GM15510 (cell line): ENCODE data around the gene EYA3.

ENCODE experiments used
- POLR2A ChIP-seq: IDR thresholded peaks from 3 replicates; pipeline ENCODE4 v1.6.1; 2011; ENCODE audit warnings: borderline replicate concordance; ENCODE audit not compliant: insufficient read length; ENCODE audit errors: extremely low read depth

Gene EYA3

DNA sequence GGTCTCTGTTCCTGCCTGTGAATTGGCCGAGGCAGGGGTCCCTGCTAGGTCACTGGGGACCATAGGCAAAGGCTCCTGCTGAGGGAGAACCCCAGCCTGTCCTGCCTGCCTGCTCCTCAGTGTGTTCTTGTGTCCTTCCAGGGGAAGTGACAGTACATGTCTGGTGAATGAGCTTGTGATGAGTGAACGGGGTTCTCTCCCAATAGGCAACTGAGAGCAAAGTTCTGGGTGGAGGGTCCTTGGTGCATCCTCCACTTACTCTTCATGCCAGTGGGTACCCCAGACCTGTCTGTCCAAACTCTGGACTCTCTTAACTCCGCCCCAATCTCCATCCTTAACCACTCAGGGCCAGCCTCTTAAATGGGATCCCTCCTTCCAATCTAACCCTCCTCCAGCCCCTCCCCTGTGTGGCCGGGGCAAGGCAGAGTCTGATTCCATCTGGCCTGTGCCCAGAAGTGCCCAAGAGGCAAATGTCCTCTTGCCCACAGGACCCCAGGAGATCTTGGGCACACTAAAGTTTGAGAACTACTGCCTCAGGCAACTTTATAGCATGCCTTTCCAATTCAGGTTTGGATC, 126.7 kb downstream of the EYA3 start:
- no peak for TF ChIP-seq POLR2A

DNA sequence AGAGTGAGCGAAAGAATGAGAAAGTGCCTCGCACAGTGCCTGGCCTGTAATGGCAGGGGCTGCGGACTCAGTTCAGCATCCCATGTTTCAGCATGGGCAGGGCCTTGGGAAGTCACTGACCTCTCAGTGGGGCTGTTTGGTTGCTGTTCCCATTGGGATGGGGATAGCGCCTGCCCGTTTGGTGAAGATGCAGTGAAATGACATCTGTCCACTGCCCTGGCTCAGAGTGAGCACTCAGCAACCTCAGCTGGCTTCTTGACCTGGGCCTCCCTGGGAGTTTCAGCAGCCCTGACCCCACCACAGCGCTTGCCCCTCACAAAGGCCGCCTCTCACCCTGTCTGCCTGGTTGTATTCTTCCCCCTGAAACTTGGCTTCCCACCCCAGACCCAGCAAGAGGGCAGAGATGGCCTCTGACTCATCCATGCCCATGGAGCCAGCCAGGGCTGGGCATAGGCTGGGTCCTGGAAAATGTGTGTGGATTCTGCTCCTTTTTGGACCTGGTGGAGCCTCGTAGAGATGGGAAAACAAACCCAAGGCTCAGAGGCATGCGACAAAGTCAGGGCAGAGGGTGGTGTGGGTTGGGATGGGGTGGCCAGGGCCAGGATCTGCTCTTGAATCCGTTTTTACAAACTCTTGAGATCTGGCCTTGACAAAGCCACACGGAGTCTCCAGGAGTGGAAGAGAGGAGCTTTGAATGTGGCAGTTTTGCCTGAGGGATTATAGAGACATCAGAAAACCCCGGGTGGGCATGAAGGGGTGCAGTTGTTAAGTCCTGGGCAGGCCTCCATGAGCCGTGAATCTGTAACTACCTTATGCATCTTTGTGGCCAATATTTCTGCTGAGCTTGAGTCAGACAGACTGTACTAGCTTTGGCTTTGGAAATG, 127.4 kb downstream of the EYA3 start:
- no peak for TF ChIP-seq POLR2A

DNA sequence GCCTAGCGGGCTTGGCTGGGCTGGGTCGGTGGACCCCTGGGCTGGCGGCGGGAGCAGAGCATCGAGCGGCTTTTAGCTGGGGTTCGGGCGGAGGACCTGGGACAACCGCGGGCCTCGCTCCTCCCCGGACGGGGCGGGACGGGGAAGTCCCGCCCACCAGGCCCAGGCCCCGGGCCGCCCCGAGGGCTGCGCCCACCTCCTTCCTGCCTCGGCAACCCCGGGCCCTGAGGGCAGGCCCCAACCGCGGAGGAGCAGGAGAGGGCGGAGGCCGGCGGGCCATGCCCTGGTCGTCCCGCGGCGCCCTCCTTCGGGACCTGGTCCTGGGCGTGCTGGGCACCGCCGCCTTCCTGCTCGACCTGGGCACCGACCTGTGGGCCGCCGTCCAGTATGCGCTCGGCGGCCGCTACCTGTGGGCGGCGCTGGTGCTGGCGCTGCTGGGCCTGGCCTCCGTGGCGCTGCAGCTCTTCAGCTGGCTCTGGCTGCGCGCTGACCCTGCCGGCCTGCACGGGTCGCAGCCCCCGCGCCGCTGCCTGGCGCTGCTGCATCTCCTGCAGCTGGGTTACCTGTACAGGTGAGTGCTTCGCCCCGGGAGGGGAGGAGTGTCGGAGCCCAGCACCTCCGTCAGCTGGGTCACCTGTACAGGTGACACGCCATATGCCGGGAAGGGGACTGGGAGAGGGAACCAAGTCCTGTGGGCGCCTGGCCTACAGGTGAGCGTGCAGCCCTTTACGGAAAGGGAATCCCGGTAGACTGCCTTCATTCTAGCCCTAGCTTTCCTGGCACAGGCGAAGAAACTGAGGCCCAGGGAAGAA, 128.4 kb downstream of the EYA3 start, which contains the start of gene XKR8:
XKR8 (plus strand) TSS at position 182 of the 812 bp plus-strand sequence; CDS start at position 279, 97 bp downstream.
- TF ChIP-seq POLR2A = peak; percentile 61

DNA sequence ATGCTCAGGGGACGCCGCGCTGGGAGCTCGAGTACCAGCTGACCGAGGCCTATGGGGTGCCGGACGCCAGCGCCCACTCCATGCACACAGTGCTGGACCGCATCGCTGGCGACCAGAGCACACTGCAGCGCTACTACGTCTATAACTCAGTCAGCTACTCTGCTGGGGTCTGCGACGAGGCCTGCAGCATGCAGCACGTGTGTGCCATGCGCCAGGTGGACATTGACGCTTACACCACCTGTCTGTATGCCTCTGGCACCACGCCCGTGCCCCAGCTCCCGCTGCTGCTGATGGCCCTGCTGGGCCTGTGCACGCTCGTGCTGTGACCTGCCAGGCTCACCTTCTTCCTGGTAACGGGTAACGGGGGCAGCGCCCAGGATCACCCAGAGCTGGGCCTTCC, 129.9 kb downstream of the EYA3 start:
- no peak for TF ChIP-seq POLR2A

DNA sequence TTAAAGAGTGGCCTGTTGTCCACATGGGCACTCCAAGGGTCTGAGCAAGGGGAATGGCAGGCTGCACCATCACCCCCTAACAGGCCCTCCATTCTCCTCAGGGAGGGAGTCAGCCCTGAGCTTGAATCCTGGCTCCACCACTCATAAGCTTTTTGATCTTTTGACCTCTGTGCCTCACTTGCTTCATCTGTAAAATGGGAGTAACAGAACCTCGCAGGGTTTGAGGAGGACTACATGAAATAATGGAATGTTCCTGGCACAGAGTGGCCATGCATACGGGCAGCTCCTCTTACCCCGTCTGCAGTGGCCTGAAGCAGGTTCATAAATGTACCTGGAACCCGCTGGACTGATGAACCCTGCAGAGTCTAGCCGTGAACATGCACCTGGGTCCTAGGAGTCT, 130.8 kb downstream of the EYA3 start:
- no peak for TF ChIP-seq POLR2A

DNA sequence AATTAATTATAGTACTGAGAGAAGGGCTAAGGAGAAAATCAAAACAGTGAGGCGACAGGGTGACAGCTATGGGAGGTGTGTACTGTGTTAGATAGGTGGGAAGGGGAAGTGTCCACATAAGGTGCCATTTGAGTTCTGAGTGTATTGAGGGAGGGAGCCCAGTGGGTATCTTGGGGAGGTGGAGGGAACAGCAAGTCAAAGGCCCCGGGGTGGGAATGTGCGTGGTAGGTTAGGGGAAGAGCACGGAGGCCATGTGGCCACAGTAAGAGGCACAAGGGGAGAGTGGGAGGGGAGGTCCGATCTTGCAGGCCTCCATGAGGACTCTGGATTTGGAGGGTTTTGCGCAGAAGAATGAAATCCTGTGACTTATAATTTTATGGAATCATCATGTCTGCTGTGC, 131.6 kb downstream of the EYA3 start:
- no peak for TF ChIP-seq POLR2A

DNA sequence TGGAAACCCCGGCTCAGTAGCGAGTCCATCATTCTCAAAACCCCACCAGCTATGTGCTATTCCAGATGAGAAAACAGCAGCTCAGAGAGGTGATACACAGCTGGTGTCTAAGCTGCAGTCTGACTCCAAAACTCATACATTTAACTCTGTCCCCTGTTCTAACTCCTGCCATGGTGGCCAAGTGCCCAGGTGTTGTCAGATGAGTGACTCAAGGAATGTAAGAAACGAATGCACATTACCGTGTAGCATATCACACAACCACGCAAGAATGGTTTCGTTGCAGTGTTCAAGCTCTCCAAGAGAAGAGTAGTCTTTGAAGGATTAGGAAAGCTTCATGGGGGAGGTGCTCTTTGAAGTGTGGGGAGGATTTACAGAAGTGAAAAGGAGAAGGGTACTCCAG, 133.3 kb downstream of the EYA3 start:
- TF ChIP-seq POLR2A = no peak

DNA sequence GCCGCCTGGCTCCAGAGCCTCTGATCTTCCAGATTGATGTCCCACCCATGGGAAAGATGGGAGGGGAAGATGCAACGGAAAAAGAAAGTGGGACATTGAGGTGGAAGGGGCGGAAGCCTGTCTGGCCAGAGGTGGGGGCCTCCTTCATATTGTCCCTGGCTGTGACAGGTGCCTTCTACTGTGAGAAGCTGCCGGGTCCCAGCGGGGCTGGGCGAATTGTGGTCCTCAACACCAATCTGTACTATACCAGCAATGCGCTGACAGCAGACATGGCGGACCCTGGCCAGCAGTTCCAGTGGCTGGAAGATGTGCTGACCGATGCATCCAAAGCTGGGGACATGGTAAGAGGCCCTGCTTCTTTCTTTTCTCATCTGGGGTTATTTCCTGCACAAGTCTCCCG, 134.2 kb downstream of the EYA3 start:
- no peak for TF ChIP-seq POLR2A

DNA sequence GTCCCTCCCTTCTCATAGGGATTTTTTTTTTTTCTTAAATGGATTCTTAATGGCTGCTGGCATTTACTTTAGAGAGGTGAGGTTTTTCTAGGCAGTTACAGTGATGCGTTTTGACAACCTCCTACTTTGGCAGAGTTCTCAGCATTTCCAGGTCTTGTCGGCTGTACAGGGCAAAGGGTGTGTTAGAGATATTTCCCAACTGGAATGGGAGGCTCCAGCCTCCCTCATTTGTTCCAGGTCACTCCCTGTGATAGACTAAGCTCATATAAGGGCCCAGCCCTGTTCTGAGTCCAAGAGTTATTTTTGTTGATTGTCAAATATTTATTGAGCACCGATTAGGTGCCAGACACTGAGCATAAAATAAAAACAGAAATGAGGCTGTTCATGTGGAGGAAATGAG, 136.3 kb downstream of the EYA3 start:
- no peak for TF ChIP-seq POLR2A

DNA sequence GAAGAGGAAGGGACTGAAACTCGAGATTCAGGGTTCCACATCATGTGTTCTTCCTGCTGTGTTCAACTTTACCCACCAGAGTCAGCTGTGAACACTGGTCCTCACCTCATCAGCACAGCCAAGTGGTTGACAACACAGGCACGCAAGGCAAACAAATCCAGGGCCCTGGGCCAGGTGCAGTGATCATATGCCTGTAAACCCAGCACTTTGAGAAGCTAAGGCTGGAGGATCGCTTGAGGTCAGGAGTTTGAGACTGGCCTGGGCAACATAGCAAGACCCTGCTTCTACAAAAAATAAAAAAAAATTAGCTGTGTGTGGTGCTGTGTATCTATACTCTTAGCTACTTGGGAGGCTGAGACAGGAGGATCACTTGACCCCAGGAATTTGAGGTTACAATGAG, 137.0 kb downstream of the EYA3 start:
- TF ChIP-seq POLR2A = no peak

DNA sequence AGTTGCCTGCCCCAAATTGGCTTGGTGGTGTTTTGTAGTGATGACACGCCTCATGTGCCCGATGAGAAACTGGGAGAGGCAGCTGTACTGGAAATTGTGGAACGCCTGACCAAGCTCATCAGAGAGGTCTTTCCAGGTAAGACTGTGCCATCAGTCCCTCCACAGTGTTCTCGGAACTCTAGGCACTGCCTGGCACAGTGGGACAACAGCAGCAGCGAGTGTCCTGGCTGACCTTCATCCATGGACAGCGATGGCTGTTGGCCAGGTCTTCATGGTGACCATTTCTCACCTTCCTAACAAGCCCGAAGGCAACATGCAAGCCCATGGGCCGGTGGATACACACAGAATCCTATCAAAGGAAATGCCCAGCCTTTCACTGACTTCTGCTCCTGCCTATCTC, 139.4 kb downstream of the EYA3 start:
- TF ChIP-seq POLR2A = no peak

DNA sequence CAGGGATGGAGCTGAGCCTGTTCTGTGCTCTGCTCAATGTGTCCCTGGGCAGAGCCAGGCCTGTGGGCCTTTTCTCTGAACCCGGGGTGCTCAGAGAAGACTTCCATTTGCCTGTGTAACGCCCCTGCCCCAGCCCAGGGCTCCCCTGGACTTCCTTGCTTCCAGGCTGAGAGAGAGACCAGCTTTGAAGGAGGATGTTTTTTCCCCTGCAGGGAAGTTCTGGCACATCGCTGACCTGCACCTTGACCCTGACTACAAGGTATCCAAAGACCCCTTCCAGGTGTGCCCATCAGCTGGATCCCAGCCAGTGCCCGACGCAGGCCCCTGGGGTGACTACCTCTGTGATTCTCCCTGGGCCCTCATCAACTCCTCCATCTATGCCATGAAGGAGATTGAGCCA, 143.4 kb downstream of the EYA3 start:
- no peak for TF ChIP-seq POLR2A

DNA sequence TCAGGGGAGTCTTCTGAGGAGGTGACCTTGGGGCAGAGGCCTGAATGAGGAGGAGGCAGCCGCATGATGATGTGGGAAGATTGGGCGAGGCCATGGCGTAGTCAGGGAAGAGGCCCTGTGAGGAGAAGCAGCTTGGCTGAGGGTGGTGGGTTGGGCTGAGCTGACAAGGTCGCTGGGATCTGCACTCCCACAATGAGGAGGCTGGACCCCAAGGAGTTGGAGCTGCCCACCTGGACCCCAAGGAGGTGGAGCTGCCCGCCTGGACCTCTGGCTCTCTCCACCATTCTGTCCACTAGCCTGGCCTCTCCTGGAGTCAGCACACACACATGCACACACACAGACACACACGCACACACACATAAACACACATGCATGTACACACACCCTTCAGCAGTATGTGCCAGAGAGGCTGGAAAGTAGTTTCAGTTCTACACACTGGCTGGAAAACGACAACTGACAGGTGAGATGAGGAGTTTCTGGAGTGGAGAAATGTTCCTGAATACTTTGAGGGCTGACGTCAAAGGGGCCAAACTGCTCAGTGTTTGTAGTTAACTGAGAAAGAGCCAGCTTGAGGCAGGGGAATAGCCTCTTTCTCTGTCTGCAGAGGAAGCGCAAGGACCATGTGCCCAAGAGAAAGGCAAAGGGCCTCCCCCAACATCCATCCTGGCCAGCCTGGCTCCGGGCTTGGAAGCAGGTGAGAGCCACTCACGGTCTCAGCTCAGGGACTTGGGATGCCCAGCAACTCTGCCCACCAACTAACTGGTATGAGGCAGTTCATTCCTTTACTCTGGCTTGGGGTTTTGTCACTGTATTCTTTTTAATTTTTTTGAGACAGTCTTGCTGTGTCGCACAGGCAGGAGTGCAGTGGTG, 146.5 kb downstream of the EYA3 start:
- TF ChIP-seq POLR2A = no peak

DNA sequence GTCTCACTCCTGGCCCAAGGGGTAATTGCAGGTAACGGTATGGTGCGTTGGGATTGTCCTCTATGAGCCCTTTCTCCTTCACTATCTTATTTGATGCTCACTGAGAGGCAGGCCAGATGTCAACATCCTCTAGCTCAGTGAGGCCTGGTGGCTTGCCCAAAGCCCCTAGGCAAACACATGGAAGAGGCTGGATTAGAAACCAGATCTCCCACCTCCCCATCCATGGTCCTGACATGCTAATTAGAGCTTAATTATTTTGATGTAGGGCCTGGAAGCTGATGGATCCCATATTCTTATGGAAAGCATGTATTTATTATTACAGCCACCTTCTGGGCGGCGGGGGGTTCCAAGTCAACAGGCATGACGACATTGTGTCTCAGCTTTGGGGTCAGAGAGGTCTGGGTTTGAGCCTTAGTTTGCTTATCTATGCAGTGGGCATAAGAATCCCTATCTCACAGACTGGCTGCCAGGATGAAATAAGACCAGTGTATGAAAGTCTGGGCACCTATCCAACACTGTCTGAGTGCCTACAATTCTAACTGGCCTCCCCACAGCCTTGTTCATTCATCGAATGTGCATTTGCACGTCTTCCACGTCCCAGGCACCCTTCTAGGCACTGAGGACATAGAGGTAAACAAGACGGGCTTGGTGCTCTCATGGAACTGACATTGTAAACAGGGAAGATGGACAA, 147.4 kb downstream of the EYA3 start:
- no peak for TF ChIP-seq POLR2A
